ENCODE results near the gene RTL9.
"Not testable (repeated sequence)": the region's sequence is repeated elsewhere in the genome, so short reads cannot be mapped to it uniquely, and the experiment has no call there.

The RTL9 gene

GRCh38 chrX:110358548-110358947 is at the start of gene RTL9:
TSS of gene RTL9 (plus strand) at chrX:110358848. CDS start at chrX:110450618, 91,770 bp downstream.
- DNase-seq: no peak

DNA sequence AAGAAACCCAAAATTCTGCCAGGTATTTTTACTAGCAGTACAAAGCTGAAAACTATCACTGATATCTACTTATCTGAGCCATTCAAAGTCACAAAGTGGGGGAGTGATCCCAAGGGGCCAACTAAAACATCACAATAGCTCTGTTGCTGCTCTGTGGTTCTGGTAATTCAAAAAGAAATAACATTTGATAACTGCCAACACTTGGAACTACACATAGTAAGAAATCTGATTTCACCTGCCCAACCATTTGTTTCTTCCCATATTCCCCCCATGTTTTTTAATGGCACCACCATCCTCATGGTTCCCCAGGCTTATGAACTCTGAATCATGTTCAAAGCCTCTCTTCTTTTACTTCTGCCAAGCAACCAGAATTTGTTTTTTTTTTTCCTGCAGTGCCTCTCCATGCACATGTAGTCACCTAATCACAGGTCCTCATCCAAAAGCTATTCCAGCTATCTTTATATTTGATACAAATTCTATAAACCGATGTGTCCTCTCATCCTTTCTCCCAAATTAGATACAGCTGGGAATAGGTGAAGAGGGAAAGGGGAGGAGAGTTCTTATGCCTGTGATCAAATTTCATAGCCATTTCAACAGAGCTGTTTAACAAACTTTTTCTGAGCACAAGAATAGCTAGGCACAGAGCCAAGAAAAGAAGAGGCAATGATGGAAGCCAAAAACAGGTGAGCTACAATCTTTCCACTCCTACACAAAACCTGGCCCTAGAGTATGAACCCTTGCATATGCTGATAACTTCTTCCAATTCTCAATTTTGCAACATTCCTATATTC is 48.5 kb upstream of the RTL9 start:
- DNase-seq: no peak

GRCh38 chrX:110310896-110311295 is 47.8 kb upstream of the RTL9 start:
- DNase-seq: peak; percentile 13

DNA sequence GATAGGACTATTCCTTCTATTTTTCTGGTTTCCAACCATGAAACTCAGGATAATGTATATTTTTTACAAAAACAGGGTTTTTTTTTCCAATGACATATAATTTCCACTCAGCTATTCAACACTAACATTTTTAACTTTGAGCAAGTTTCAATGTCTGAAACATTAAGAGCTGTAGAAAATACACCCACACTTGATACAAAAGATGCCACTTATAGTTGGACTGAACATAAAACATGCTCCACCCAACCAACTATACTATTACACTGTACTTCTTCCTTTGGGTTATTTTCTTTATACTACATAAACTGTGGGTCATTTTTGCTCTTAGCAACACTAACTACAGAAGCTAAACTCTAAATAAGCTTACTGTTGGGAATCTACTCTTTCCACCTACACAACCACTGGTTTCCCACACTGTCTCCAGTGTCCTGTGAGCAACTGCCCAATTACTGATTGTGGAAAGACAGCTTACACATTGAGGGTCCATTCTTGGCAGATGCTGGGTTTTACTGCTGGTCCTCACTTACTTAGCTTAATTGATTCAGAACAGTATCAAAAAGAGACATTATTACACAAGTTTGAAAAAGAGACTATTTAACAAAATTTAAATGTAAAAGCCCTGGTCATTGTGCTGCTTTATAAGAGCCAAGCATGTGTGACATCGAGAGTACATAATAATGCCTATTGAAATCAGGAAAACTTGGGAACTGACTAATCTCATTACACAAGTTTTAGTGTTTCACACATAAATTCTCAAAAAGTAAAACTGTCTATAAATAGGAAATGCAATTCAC is 47.0 kb upstream of the RTL9 start:
- DNase-seq: no peak

- DNase-seq: no peak
Measured at GRCh38 chrX:110315551-110315950, 43.1 kb upstream of the RTL9 start.

DNA sequence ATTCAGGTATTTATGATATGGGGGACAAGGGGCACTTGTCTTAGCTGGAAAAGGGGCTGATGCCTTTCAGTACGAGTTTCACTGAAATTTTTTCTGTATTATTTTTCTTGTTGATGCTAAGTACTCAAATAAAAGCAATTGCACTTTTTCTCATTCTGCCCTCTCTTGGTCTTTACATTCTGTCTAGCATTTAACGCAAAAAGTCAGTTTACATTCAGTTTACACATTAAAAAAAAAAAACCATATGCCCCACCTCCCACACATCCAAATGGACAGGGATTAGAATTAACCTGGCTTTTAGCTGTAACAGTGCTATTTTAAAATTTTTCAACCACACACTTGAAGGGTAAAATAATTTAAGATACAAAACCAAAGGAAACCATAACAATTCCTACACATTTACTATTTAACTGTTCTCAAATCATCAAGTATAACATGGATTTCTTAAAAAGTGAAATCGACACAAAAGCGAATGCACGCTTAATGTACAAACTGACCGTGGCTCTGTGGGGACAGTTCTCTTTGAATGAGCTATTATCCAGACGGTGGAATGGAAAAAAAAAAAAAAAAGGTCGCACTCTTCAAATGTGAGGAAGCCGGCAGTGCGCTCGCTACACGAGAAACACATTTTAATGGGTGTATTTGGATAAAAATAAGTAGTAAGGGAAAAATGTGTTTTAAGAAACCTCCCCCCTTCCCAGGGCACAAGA is 42.1 kb upstream of the RTL9 start:
- DNase-seq: no peak

DNA sequence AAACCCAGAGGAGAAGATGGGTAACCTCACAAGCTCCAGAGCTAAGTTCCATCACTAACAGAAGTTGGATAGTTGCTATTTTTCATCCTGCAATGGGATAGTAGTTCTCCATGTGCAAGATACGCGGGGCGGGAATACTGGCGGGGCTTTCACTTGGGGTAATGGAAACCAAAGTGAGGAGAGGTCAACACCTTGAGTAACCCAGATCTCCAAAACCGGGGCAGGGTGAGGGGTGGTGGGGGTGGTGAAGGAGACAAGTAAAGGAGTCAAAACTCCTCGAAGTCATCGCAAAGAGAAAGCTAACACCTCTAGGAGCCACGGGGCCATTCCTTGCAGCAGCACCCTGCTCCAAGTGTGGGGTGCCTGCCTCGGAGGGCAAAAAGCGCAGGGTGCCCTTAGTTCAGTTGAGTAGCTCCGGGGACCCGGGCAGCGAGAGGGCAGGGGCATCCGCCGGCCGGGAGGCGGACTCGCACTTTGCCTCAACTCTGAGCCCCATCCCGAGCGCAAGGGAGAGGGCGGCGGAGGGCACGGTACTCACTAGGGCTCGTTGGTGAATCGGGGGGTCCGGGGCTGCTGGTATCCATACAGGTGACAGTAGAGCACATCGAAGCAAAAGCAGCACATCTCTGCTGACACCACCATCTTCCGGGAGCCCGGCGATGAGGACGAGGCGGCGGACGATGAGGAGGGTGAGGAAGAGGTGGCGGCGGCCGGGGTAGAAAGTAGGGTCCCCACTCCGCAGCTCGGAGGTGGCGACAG is 41.4 kb upstream of the RTL9 start:
- DNase-seq: peak; percentile 22

DNA sequence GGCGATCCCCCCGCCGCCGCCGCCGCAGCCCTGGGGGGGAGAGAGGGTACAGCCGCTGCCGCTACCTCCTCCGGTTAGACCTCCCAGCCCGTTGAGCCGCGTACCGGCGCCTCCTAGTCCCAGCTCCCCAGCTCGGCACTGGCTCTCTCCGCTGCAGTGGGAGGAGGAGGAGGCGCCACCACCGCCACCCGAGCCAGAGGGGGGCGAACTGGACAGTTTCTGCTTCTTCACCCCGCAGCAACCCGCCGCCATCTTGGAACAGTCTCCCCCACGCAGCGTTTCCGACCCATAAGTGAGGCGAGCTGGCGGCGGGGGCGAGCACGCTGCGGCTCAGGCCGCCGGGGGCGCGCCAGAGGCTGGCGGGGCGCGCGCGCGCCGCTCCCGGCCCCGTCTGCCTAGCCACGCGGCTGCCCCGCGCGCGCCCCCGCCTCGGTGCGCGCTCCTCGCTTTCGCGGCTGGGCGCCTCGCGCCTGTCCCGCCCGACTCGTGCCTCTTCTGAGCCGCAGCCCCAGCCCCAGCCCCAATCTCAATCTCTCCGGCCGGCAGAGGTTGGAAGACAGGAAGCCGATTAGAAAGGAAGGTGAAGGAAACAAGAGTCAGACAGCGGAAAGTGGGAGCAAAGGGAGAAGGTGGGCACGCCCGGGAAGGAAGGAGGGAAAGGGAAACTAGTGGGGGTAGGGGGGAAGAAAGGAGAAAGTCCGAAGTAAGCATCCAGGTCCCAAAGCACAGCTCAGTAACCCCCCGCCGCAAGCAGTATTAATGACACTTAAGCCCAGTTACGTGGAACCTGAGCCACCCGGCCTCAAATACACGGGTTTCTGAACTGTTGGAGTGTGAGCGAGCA is 40.6 kb upstream of the RTL9 start, which contains the start of gene AMMECR1:
Gene AMMECR1, minus strand, starts transcription at position 266 of the 844 bp plus-strand sequence. Its CDS starts 14 bp downstream, at position 252.
- peak; percentile 74 for DNase-seq

DNA sequence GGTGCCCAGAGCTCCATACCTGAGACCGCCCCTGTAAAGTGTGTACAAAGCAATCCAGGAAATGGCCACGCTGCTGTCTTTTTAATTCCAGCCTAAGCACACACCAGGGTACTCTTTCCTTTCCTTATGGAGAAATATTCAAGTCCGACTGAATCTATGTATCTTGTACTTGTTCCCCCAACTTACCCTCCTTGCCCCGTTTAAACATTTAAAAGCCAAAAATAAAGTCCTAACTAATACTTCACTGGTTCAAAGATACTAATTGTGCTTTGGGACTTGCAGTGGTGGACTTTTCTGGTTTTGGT is 40.0 kb upstream of the RTL9 start:
- DNase-seq: no peak

DNA sequence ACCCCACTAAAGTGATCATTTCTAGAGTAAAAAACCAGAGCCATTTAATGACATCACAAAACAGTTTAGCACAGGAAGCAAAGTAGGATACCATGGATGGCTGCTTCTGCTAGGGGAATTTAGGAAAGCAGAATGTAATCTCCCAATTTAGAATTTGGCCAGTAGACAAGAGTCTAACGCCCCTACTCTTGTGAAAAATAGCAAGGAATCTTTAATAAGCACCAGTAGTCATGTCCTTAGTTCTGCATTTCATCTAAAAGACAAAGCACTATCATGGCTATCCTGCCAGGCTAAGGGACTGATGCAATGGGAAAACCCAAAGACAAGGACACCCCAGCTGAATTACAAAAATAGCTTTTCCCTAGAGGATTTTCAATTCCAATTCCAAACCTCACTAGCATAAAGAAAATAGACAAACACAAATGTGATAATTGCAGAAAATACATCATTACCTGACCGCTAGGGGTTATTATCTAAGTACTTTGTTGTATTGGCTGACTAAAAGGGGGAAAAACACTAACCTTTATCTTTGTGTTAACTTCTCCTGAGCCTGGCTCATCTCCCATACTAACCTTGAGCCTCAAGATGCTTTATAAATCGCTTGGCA is 38.2 kb upstream of the RTL9 start:
- no peak for DNase-seq

DNA sequence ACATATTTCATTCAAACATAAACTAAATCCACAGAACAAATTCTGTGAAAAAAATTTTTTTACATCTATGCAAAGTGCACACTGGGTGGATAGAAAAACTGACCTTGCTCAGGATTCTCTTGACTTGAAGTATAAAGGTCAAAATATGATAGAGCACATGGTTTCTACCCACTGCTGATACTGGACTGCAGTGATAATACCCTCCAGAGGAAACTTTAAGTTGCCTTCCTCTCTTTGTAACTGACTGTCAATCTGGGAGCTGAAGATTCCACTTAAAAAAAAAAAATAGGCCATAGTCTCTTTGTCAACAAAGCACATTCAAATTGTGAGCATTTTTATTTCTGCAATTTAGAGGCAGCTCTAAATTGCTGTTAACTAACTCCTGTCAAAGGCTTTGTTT is 37.6 kb upstream of the RTL9 start:
- no peak for DNase-seq

DNA sequence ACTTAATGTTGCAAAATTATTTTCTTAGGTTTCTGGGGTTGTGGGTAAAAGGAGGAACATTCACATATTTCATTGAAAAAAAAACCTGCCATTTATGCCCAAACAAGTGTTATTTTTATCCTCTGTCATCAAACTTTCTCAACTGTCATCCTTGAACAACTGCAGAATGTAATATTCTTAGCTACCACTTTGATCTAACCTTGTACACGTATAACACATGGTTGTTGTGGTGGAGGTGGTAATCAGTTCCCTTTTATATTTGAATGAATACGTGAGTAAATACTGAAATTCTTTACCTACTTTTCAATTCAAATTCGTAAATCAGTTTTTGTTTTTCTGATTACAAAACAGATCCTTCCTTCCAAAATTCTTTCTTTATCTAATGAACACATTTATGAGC is 37.0 kb upstream of the RTL9 start:
- DNase-seq: no peak

- no peak for DNase-seq
Measured at GRCh38 chrX:110322603-110323002, 36.0 kb upstream of the RTL9 start.

DNA sequence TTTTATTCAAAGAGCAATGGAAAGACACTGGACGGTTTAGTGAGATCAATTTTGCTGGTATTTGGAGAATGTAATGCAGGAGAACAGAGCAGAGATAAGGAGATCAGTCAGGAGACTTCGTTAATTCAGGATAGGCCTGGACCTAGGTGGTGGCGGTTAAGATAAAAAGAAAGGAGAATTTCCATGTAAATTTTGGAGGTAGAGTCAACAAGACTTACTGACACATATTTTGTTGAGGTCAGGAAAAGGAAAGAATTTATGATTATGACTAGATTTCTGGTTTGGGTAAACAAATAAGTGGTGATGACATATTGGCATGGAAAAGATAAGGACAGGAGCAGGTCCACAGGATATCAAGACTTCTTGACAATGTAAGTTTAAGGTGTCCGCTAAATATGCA is 31.9 kb upstream of the RTL9 start:
- no peak for DNase-seq

- DNase-seq: no peak
Measured at GRCh38 chrX:110327336-110327735, 31.3 kb upstream of the RTL9 start.

GRCh38 chrX:110328613-110329012 is 30.0 kb upstream of the RTL9 start:
- DNase-seq: not testable (repeated sequence)

DNA sequence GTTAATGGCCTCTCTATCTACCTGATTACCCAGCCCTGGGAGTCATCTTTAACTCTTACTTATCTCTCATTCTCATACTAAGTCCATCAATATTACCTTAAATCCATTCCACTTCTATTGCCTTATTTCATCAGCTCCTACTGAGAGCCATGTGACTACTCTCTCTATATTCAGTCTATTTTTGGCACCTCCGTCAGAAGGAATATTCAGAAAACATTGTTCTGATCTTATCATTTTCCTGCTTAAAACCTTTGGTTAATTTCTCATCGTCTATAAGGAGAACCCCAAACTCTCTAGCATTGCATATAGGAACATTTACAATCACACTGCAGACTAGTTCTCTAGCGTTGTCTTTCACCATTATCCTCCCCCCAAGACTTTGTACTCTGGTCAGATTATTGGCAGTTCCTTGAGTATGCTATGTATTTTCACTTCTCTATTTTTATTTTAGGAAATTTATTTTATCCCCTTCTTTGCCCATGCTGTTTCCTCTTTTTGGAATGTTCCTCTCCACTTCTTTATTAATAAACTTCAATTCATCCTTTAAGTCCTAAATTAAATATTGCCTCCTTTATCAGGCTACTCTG is 27.1 kb upstream of the RTL9 start:
- DNase-seq: no peak

- DNase-seq: not testable (repeated sequence)
Measured at GRCh38 chrX:110333458-110333857, 25.2 kb upstream of the RTL9 start.

GRCh38 chrX:110338935-110339334 is 19.7 kb upstream of the RTL9 start:
- DNase-seq: no peak

GRCh38 chrX:110341189-110342035 is 17.2 kb upstream of the RTL9 start:
- DNase-seq: no peak

All from activated CD4-positive, alpha-beta T cell treated with anti-CD3 and anti-CD28 coated beads, Interleukin-2, amount 50 U/mL, for 1 hour (primary cell).